DOHH2 (cell line): ENCODE data around the gene COL19A1.

ENCODE experiments used
- CTCF ChIP-seq: fragments of 200-600 bp; sonication (generic); IDR thresholded peaks from one replicate; pipeline ENCODE4 v1.5.1; 2014; ENCODE audit warnings: antibody characterized with exemption, mild to moderate bottlenecking, low read depth, low read length; ENCODE audit not compliant: poor library complexity, severe bottlenecking
- EZH2phosphoT487 ChIP-seq: fragments of 200-600 bp; sonication (generic); IDR thresholded peaks from 2 replicates; pipeline ENCODE4 v1.6.1; 2017; ENCODE audit warnings: borderline replicate concordance, mild to moderate bottlenecking, antibody characterized with exemption, low read length, moderate library complexity, mixed read lengths

GRCh38 chr6:70113171-70113570 lies 246.8 kb downstream of the COL19A1 start:
- no peak for TF ChIP-seq CTCF
- TF ChIP-seq EZH2phosphoT487, result no peak
